B cell (primary cell): ENCODE measurements around the gene CREBBP. TPM values are rescaled to one million over a fixed set of nuclear protein-coding genes. Genes with fewer than 3 reads are reported as not detected.
A peak's percentile ranks its signal among the peaks of the same experiment; 100 is the strongest.

Experiments used
- ATAC-seq: fragments of 200-7000 bp; cut with Tn5 transposase; one replicate; pipeline ENCODE4 v1.10.0; 2021; ENCODE audit warnings: low read depth, mild to moderate bottlenecking, moderate number of reproducible peaks, moderate library complexity
- CTCF ChIA-PET: fragments of 350-600 bp; sonication (Branson Sonifier 250); formaldehyde crosslinking; loops from one replicate; lab custom pipeline; 2021; ENCODE audit warnings: antibody characterized with exemption, inconsistent platforms; lab: Charles Lee
- POLR2A ChIA-PET: fragments of 350-600 bp; sonication (Branson Sonifier 250); formaldehyde crosslinking; loops from one replicate; lab custom pipeline; 2021; ENCODE audit warnings: antibody characterized with exemption; lab: Charles Lee
- DNase-seq: peaks from one replicate; pipeline ENCODE4 v3.0.0; 2013
- H2AFZ ChIP-seq: 2 replicates; pipeline ENCODE4 v1.6.1; 2012; ENCODE audit warnings: mild to moderate bottlenecking, low read depth, low read length; ENCODE audit not compliant: insufficient read depth, poor library complexity, severe bottlenecking
- H3K27ac ChIP-seq, 2 donors: 1 replicate in 1 of 2; 2 replicates in 1 of 2; pipeline ENCODE4 v1.5.1; 2012 to 2013; ENCODE audit warnings: low read length in 2 of 2, mild to moderate bottlenecking in 2 of 2, moderate library complexity in 1 of 2
- H3K27me3 ChIP-seq, 4 experiments: fragments of 200-600 bp in 1 of 4; sonication (generic) in 1 of 4; replicated peaks in 1 of 4; 1 replicate in 2 of 4; 2 replicates in 2 of 4; pipeline versions ENCODE4 v1.6.1 to v1.7.0; 2013 to 2016; ENCODE audit warnings: low read length in 3 of 4, mild to moderate bottlenecking in 2 of 4, mixed read lengths in 1 of 4, moderate library complexity in 1 of 4; ENCODE audit not compliant: insufficient read depth in 4 of 4, control insufficient read depth in 3 of 4; ENCODE audit errors: control extremely low read depth in 1 of 4
- H3K36me3 ChIP-seq, 2 experiments: replicated peaks in 1 of 2; 1 replicate in 1 of 2; 2 replicates in 1 of 2; pipeline versions ENCODE4 v1.6.1 to v1.7.1; 2013; ENCODE audit warnings: low read length in 1 of 2; ENCODE audit not compliant: insufficient read depth in 2 of 2, control insufficient read depth in 1 of 2; ENCODE audit errors: control extremely low read depth in 1 of 2, extremely low read depth in 1 of 2
- H3K4me1 ChIP-seq, 2 donors: fragments of 200-600 bp in 1 of 2; sonication (generic) in 1 of 2; 1 replicate in 1 of 2; 2 replicates in 1 of 2; pipeline versions ENCODE4 v1.5.1 to v1.6.1; 2013 to 2017; ENCODE audit warnings: low read length in 2 of 2; ENCODE audit not compliant: control insufficient read depth in 2 of 2, insufficient read depth in 2 of 2
- H3K4me2 ChIP-seq: replicated peaks from 2 replicates; pipeline ENCODE3; 2012; ENCODE audit warnings: mild to moderate bottlenecking, low read depth, low read length; ENCODE audit not compliant: poor library complexity, severe bottlenecking
- H3K4me3 ChIP-seq, 5 experiments: fragments of 200-600 bp in 1 of 5; sonication (generic) in 1 of 5; 1 replicate in 3 of 5; 2 replicates in 2 of 5; pipeline versions ENCODE4 v1.5.1 to v1.7.0; 2011 to 2016; ENCODE audit warnings: low read length in 4 of 5, mild to moderate bottlenecking in 4 of 5, low read depth in 2 of 5, control low read depth in 1 of 5, moderate library complexity in 1 of 5; ENCODE audit not compliant: insufficient read depth in 1 of 5; ENCODE audit errors: control extremely low read depth in 1 of 5, extremely low read depth in 1 of 5
- H3K79me2 ChIP-seq: fragments of 200-600 bp; sonication (generic); one replicate; pipeline ENCODE4 v1.6.0; 2016; ENCODE audit warnings: low read length; ENCODE audit not compliant: control insufficient read depth, insufficient read depth
- H3K9ac ChIP-seq: fragments of 200-600 bp; sonication (generic); 2 replicates; pipeline ENCODE4 v1.6.1; 2017; ENCODE audit warnings: mild to moderate bottlenecking, low read length, moderate library complexity
- H3K9me3 ChIP-seq, 3 donors: one replicate each; pipeline versions ENCODE4 v1.6.1 to v1.7.1; 2013; ENCODE audit warnings: low read length in 2 of 3; ENCODE audit not compliant: control insufficient read depth in 2 of 3, insufficient read depth in 1 of 3; ENCODE audit errors: control extremely low read depth in 1 of 3
- H4K20me1 ChIP-seq: 2 replicates; pipeline ENCODE4 v1.6.0; 2012; ENCODE audit warnings: mild to moderate bottlenecking, low read length; ENCODE audit not compliant: insufficient read depth, control insufficient read depth, poor library complexity, severe bottlenecking
- H3K27ac Mint-ChIP-seq: one replicate; pipeline ENCODE4 v1.8.0; 2021; ENCODE audit warnings: mixed read lengths
- H3K27me3 Mint-ChIP-seq: one replicate; pipeline ENCODE4 v1.8.0; 2021; ENCODE audit warnings: mixed read lengths
- H3K4me1 Mint-ChIP-seq: one replicate; pipeline ENCODE4 v1.8.0; 2021; ENCODE audit warnings: mixed read lengths
- H3K4me3 Mint-ChIP-seq: one replicate; pipeline ENCODE4 v1.8.0; 2021; ENCODE audit warnings: mixed read lengths
- H3K9me3 Mint-ChIP-seq: one replicate; pipeline ENCODE4 v1.8.0; 2022; ENCODE audit warnings: mixed read lengths; ENCODE audit not compliant: insufficient read depth
- EZH2 ChIP-seq: IDR thresholded peaks from 2 replicates; pipeline ENCODE4 v1.6.1; 2012; ENCODE audit warnings: borderline replicate concordance, low read depth, mild to moderate bottlenecking, moderate library complexity, low read length; ENCODE audit not compliant: insufficient read depth, poor library complexity, severe bottlenecking
- WGBS: methylation state at CpG from one replicate; pipeline ENCODE4 v1.1.5; 2013; ENCODE audit warnings: missing lambda C conversion rate; ENCODE audit not compliant: insufficient coverage; 5-methylcytosine and 5-hydroxymethylcytosine counted together
- intact Hi-C: fragments of 100-400 bp; cut with micrococcal nuclease; formaldehyde crosslinking; loops from one replicate; pipeline ENCODE4 v1.10.0; 2022
- polyA plus RNA-seq: library from polyadenylated mRNA; depleted of rRNA; stranded (reverse); fragments of >200 nt; gene quantifications from 2 replicates; pipeline ENCODE4 v1.2.3, GENCODE V29; 2012
- total RNA-seq, 2 donors: library from RNA; stranded (reverse); fragments of 120-200 nt in 1 of 2; gene quantifications; 1 replicate in 1 of 2; 2 replicates in 1 of 2; pipeline versions ENCODE4 v1.2.3 to v1.2.4, GENCODE V29; 2013 to 2022
- TF ChIP-seq, protein P1 (sequence below): fragments of 200-600 bp; IDR thresholded peaks from one replicate; pipeline ENCODE4 v1.8.0; 2022; ENCODE audit warnings: antibody characterized with exemption, mild to moderate bottlenecking

Gene CREBBP
- total and polyA plus RNA-seq, 2 donors (not counting 1 experiment from before 2014, with no cell fraction given), result 27.6 to 206 TPM

DNA sequence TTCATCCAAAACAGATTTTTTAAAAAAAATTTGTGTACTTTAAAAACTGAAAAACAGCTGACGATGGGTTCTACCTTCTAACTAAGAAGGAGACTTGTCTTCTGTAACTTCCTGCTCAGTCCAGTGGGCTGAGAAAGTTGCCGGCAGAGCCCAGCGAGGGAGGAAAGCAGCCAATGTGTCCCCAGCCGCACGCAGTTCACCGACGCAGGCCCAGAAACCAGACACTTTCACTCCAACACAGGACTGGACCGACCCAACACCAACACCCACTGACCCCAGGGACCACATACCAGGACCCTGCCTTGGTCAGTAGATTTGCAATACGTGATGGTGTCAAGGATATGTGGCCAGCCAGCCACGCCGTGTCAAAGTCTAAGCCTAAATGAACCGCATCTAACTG is 188.8 kb downstream of the CREBBP start:
- H3K27me3 Mint-ChIP-seq, result no peaks in the 10 kb centered on the region
- Histone ChIP-seq H3K27ac (no peak overlapping the region), H2AFZ (no peak overlapping the region), H3K9me3 (no peaks in the 10 kb centered on the region), H3K27me3 (no peaks in the 10 kb centered on the region), H3K79me2 (peaks cover 32% of the 10 kb centered on the region), H3K4me1 (peaks cover 3 to 9% of the 10 kb centered on the region in 2 donors), H3K36me3 (peaks cover 0 to 12% of the 10 kb centered on the region in 2 experiments), H4K20me1 (no peaks in the 10 kb centered on the region), H3K9ac (no peak overlapping the region), H3K4me2 (no peak overlapping the region), H3K4me3 (no peak overlapping the region)
- CTCF ChIA-PET, result interaction anchor here (1.0 to 2.1 kb wide), 5 partner anchors 8 to 562 kb away, joined by 3 to 9 read pairs (median 5); partner anchors contain the start of gene TRAP1
- H3K4me3 Mint-ChIP-seq, result no peak overlapping the region
- no peaks in the 10 kb centered on the region for H3K9me3 Mint-ChIP-seq
- no peak for ATAC-seq
- 97% methylated on average over 12 of the region's 12 CpGs for WGBS
- DNase-seq, result no peak
- H3K4me1 Mint-ChIP-seq, result peaks cover 13% of the 10 kb centered on the region
- no peak for TF ChIP-seq EZH2
- TF ChIP-seq, protein P1, sequence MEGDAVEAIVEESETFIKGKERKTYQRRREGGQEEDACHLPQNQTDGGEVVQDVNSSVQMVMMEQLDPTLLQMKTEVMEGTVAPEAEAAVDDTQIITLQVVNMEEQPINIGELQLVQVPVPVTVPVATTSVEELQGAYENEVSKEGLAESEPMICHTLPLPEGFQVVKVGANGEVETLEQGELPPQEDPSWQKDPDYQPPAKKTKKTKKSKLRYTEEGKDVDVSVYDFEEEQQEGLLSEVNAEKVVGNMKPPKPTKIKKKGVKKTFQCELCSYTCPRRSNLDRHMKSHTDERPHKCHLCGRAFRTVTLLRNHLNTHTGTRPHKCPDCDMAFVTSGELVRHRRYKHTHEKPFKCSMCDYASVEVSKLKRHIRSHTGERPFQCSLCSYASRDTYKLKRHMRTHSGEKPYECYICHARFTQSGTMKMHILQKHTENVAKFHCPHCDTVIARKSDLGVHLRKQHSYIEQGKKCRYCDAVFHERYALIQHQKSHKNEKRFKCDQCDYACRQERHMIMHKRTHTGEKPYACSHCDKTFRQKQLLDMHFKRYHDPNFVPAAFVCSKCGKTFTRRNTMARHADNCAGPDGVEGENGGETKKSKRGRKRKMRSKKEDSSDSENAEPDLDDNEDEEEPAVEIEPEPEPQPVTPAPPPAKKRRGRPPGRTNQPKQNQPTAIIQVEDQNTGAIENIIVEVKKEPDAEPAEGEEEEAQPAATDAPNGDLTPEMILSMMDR, result no peak
- H3K27ac Mint-ChIP-seq, result no peak overlapping the region
- POLR2A ChIA-PET, result no interaction called here
- intact Hi-C loops, result loop anchor here (2.0 kb wide), 2 partner anchors 25 to 637 kb away; partner anchors contain the start of gene TRAP1

DNA sequence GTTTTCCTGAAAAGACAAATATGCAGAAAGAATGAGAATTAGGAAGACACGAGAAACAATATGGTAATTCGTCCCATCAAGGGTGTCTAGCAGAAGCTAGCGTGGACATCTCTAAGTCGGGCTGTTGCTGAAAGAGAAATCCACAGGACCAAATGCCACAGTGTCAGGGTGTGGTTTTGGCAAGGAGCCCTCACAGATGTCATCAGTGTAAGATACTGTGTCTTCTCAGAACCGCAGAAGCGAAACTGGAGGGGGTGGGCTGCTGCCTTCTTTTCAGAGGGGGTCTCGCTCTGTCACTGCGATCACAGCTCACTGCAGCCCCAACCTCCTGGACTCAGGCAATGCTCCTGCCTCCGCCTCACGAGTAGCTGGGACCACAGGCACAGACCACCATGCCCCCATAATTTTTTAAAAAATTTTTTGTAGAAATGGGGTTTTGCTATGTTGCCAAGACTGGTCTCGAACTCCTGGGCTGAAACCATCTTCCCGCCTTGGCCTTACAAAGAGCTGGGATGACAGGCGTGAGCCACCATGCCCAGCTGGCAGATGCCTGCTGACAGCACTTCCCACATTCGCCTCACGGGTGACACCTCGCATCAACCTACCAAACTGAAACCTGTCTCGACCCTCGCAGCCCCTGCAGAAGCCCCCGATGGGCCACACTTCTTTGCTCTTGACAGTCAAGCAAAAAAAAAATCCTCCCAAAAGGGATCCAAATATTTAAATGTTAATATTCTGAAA is 189.4 kb downstream of the CREBBP start:
- DNase-seq (no peak), ATAC-seq (no peak)
- peak overlapping the region; percentile 52 for H3K4me2 ChIP-seq
- peak overlapping the region; percentile 69 for H2AFZ ChIP-seq
- 84% methylated on average over 13 of the region's 19 CpGs for WGBS
- ChIA-PET POLR2A (no interaction called here), CTCF (interaction anchor here (0.9 to 3.2 kb wide), 7 partner anchors 9 to 563 kb away, joined by 3 to 14 read pairs (median 5); partner anchors contain the start of gene TRAP1)
- peak overlapping the region; percentile 50 for H3K27ac Mint-ChIP-seq
- H3K27me3 ChIP-seq, result no peaks in the 10 kb centered on the region
- no peak overlapping the region for H3K27ac ChIP-seq
- TF ChIP-seq EZH2, result no peak
- TF ChIP-seq, protein P1, result no peak
- H3K4me1 Mint-ChIP-seq, result peaks cover 11% of the 10 kb centered on the region
- peaks cover 32% of the 10 kb centered on the region for H3K79me2 ChIP-seq
- H3K9me3 Mint-ChIP-seq, result no peaks in the 10 kb centered on the region
- H3K27me3 Mint-ChIP-seq, result no peaks in the 10 kb centered on the region
- no peak overlapping the region for H3K9ac ChIP-seq
- H3K4me3 ChIP-seq, result no peak overlapping the region
- H3K4me3 Mint-ChIP-seq, result no peak overlapping the region
- H4K20me1 ChIP-seq, result no peaks in the 10 kb centered on the region
- intact Hi-C loops, result loop anchor here (1.0 to 2.0 kb wide), 3 partner anchors 26 to 638 kb away; partner anchors contain the start of genes CREBBP and TRAP1
- H3K4me1 ChIP-seq, result peaks cover 3 to 9% of the 10 kb centered on the region in 2 donors
- peaks cover 0 to 15% of the 10 kb centered on the region in 2 experiments for H3K36me3 ChIP-seq
- H3K9me3 ChIP-seq, result no peaks in the 10 kb centered on the region
